Activated CD8-positive, alpha-beta T cell treated with anti-CD3 and anti-CD28 coated beads, Interleukin-2, amount 10 ng/mL, durations not matched to agents 7 days and 5 days (primary cell): ENCODE measurements around the gene CRYBG2. TPM values are rescaled to one million over a fixed set of nuclear protein-coding genes. Genes with fewer than 3 reads are reported as not detected.

Experiments used
- ATAC-seq: fragments of 150-1000 bp; cut with Tn5 transposase; one replicate; pipeline ENCODE4 v1.10.0; 2021; ENCODE audit warnings: moderate library complexity
- CTCF ChIA-PET: fragments of 350-600 bp; sonication (Branson Sonifier 250); formaldehyde crosslinking; loops from one replicate; lab custom pipeline; 2021; ENCODE audit warnings: antibody characterized with exemption; lab: Charles Lee
- POLR2A ChIA-PET: fragments of 350-600 bp; sonication (Branson Sonifier 250); formaldehyde crosslinking; loops from one replicate; lab custom pipeline; 2021; ENCODE audit warnings: antibody characterized with exemption; lab: Charles Lee
- DNase-seq: peaks from one replicate; pipeline ENCODE4 v3.0.0-alpha.2; 2020
- H3K27ac Mint-ChIP-seq: one replicate; pipeline ENCODE4 v1.8.0; 2021; ENCODE audit warnings: mild to moderate bottlenecking, mixed read lengths
- H3K27me3 Mint-ChIP-seq: one replicate; pipeline ENCODE4 v1.8.0; 2021; ENCODE audit warnings: low read depth, mixed read lengths
- H3K36me3 Mint-ChIP-seq: one replicate; pipeline ENCODE4 v1.8.0; 2021; ENCODE audit warnings: low read depth, mixed read lengths
- H3K4me1 Mint-ChIP-seq: one replicate; pipeline ENCODE4 v1.8.0; 2021; ENCODE audit warnings: low read depth, mixed read lengths
- H3K4me3 Mint-ChIP-seq: one replicate; pipeline ENCODE4 v1.8.0; 2021; ENCODE audit warnings: mild to moderate bottlenecking, mixed read lengths
- H3K9me3 Mint-ChIP-seq: one replicate; pipeline ENCODE4 v1.8.0; 2022; ENCODE audit warnings: mixed read lengths; ENCODE audit not compliant: insufficient read depth
- total RNA-seq, 2 experiments: library from RNA; stranded (reverse); gene quantifications; one replicate each; pipeline ENCODE4 v1.2.3, GENCODE V29; 2021

The CRYBG2 gene
- total RNA-seq, 2 experiments from 2014 or later, result 7.6 to 8.7 TPM

DNA sequence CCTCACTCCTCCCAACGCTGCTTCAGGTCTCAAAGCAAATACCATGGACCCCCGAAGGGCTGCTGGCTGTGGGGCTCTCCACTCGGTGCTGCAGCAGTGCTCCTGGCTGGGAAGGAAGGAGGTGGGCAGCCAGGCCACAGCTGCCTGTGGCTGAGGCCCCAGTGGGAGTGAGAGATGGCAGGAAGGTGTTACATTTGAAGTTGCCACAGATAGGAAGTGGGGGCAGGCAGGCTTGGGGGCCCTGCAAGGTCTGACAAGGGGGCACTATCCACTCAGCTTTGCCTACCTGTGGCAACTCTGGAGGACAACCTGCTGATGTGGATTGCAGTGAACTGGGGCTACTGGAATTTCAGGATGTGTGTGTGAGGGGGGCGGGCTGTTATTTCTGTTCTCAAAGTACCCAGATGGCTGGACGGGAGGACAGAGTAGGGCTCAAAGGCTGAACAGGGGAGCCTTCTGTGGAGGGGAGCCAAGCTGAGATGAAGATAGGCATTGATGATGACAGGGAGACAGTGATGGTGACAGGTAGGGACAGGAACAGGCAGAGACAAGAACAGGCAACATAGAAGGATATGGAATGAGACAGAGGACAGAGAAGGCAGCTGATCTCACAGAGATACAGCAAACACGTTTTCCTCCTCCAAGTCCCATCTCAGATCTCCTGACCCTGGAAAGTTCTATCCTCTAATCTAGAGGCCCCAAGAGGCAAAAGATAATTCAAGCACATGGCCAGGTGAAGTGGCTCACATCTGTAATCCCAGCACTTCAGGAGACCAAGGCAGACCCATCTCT lies 16.9 kb upstream of the CRYBG2 start:
- CTCF ChIA-PET, result interaction anchor here (0.9 to 3.2 kb wide), 9 partner anchors 8 to 95 kb away, joined by 3 to 17 read pairs (median 5); no protein-coding TSS in a partner anchor
- peaks cover 23% of the 10 kb centered on the region for H3K36me3 Mint-ChIP-seq
- DNase-seq (peak; percentile 52), ATAC-seq (peak; percentile 24)
- H3K4me3 Mint-ChIP-seq, result peak overlapping the region; percentile 75
- POLR2A ChIA-PET, result interaction anchor here (0.7 kb wide), 1 partner anchor 130 kb away, joined by 3 read pairs; no protein-coding TSS in a partner anchor
- H3K4me1 Mint-ChIP-seq, result peaks cover 78% of the 10 kb centered on the region
- H3K27me3 Mint-ChIP-seq, result peaks cover 2% of the 10 kb centered on the region
- H3K9me3 Mint-ChIP-seq, result peaks cover 11% of the 10 kb centered on the region
- H3K27ac Mint-ChIP-seq, result peak overlapping the region; percentile 90

DNA sequence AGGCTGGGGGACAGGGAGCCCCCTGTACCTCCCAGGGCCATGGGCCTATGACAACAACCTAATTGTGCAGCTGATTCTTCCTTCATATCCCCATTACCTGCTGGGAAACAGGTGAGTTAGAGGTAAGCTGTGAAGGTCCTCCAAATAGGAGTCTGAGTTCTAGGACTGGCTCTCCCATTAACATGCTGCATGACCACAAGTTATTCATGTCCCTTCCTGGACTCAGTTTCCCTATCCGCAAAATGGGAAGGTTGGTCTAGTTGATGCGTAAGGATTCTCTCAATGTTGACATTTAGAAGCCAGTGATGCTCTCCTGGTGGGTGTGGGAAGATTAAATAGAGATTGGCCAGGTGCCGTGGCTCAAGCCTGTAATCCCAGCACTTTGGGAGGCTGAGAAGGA lies 14.6 kb upstream of the CRYBG2 start:
- H3K27ac Mint-ChIP-seq, result no peak overlapping the region
- peaks cover 2% of the 10 kb centered on the region for H3K27me3 Mint-ChIP-seq
- peaks cover 11% of the 10 kb centered on the region for H3K9me3 Mint-ChIP-seq
- no peak for ATAC-seq
- H3K4me3 Mint-ChIP-seq, result peak overlapping the region; percentile 4
- no peak for DNase-seq
- ChIA-PET CTCF (interaction anchor here (2.0 kb wide), 2 partner anchors 23 to 49 kb away, joined by 8 to 11 read pairs; no protein-coding TSS in a partner anchor), POLR2A (no interaction called here)
- H3K36me3 Mint-ChIP-seq, result peaks cover 26% of the 10 kb centered on the region
- H3K4me1 Mint-ChIP-seq, result peaks cover 73% of the 10 kb centered on the region

DNA sequence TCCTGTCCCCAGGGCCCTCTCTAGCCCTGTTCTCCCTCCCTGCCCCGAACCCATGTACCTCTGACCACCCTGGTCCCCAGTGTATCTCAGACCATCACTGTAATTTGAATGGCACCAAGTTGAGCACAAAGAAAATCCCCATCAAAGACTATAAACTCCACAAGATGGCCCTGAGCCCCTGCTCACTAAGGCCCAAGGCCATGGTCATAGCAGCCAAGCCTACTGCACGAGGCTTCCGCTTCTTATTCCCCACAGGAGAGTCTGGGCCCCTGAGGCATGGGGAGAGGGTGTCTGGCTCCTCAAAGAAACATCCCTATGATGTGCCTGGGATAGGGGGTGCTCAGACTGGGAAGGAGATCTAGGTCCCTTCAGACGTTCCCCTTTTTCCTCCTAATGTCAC lies 14.1 kb upstream of the CRYBG2 start:
- peaks cover 2% of the 10 kb centered on the region for H3K27me3 Mint-ChIP-seq
- H3K36me3 Mint-ChIP-seq, result peaks cover 26% of the 10 kb centered on the region
- POLR2A ChIA-PET, result no interaction called here
- CTCF ChIA-PET, result interaction anchor here (2.0 kb wide), 2 partner anchors 23 to 49 kb away, joined by 8 to 11 read pairs; no protein-coding TSS in a partner anchor
- H3K4me1 Mint-ChIP-seq, result peaks cover 73% of the 10 kb centered on the region
- DNase-seq (no peak), ATAC-seq (no peak)
- H3K4me3 Mint-ChIP-seq, result peak overlapping the region; percentile 4
- H3K9me3 Mint-ChIP-seq, result peaks cover 11% of the 10 kb centered on the region
- H3K27ac Mint-ChIP-seq, result peak overlapping the region; percentile 54

DNA sequence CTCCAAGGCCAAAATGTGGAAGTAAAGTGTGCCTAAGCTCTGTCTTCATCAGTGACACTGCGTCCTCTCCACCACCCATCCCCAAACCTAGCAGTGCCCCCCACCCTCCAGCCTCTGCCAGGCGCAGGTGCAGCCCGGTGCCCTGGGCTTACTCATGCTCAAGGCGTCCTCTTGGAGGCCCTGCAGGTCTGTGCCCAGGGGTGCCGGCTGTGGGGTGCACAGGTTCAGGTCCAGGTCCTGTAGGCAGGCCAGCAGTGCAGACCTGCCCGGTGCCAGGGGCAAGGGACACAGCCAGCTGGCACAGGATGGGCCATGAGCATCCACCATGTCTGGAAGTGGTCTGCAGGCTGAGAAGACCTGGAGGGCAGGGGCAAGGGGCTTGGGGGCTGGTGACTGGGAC lies 13.5 kb upstream of the CRYBG2 start:
- DNase-seq, result no peak
- peak overlapping the region; percentile 34 for H3K27ac Mint-ChIP-seq
- ChIA-PET CTCF (interaction anchor here (0.8 to 2.0 kb wide), 4 partner anchors 24 to 92 kb away, joined by 3 to 11 read pairs (median 6); no protein-coding TSS in a partner anchor), POLR2A (no interaction called here)
- peaks cover 73% of the 10 kb centered on the region for H3K4me1 Mint-ChIP-seq
- peaks cover 2% of the 10 kb centered on the region for H3K27me3 Mint-ChIP-seq
- ATAC-seq, result no peak
- peaks cover 24% of the 10 kb centered on the region for H3K36me3 Mint-ChIP-seq
- H3K4me3 Mint-ChIP-seq, result no peak overlapping the region
- peaks cover 11% of the 10 kb centered on the region for H3K9me3 Mint-ChIP-seq

DNA sequence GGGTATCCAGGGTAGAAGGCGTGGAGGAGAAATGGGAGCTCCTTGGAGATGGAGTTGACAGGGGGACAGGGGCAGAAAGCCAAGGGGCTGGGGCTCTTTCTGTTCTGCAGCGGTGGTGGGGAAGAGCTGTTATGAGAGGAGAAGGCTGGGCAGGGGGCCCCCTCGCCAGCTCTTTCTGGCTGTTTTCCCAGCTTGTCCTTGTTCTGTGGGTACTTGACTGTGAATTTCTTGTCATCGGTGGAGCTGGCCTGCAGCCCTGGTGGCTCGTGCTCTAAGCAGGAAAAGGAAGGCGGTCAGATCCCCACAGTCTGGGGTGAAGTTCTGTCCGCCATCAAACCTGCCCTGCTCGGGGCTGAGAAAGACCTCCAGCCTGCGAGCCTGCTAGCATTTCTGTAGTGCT lies 11.0 kb upstream of the CRYBG2 start:
- ATAC-seq, result no peak
- Mint-ChIP-seq H3K4me3 (no peak overlapping the region), H3K27me3 (peaks cover 11% of the 10 kb centered on the region), H3K4me1 (peaks cover 70% of the 10 kb centered on the region), H3K9me3 (no peaks in the 10 kb centered on the region), H3K27ac (no peak overlapping the region), H3K36me3 (peaks cover 12% of the 10 kb centered on the region)
- ChIA-PET CTCF (interaction anchor here (0.8 to 9.8 kb wide), 21 partner anchors 11 to 209 kb away, joined by 3 to 160 read pairs (median 11); partner anchors contain the start of genes CD52, CEP85, CRYBG2 and DHDDS), POLR2A (interaction anchor here (1.0 to 1.9 kb wide), 3 partner anchors 8 to 13 kb away, joined by 4 to 7 read pairs (median 4); partner anchors contain the start of gene ZNF683)
- DNase-seq, result no peak

DNA sequence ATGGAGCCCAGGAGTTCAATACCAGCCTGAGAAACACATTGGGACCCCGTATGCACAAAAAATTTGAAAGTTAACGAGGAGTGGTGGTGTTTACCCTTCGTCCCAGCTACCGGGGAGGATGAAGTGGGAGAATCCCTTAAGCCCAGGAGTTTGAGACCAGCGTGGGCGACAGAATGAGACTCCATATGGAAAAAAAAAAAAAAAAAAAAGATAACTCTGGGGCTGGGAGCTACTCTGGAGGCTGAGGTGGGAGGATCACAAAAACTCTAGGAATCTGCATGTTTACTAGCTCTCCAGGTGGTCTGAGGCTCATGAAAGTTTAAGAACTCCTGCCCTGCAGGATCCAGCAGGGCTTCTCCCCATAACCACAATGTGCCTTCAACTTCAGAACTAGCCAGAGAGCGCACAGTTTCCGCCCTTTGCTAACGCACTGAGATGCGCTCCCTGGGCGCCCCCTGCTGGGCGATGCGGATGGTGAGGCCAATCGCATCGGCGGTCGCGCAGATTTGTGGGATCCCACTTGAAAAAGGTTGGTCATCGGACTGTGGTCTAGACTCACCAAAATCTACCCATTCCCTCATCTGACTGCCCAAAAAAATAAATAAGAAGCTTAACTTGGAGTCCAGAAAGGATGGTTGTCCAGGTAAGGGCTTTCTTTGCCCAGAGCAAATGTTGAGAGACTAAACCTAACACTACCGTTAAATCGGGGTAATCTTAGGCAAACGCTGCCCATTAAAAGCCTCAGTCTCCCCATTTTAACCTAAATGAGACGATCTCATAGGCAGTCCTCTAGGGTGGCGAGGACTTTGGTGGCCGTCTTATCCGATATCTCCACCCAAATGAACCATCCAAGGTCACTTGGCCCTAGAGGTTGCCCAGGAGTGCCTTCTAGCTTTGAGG lies 9.9 kb upstream of the CRYBG2 start:
- peak overlapping the region; percentile 58 for H3K4me3 Mint-ChIP-seq
- H3K27ac Mint-ChIP-seq, result peak overlapping the region; percentile 70
- ChIA-PET POLR2A (interaction anchor here (0.6 to 1.9 kb wide), 4 partner anchors 11 to 68 kb away, joined by 3 to 7 read pairs (median 4); partner anchors contain the start of gene DHDDS), CTCF (interaction anchor here (0.6 to 9.8 kb wide), 29 partner anchors 9 to 446 kb away, joined by 3 to 160 read pairs (median 6); partner anchors contain the start of genes CD52, CEP85, CRYBG2 and DHDDS)
- H3K9me3 Mint-ChIP-seq, result no peaks in the 10 kb centered on the region
- peaks cover 12% of the 10 kb centered on the region for H3K36me3 Mint-ChIP-seq
- peaks cover 78% of the 10 kb centered on the region for H3K4me1 Mint-ChIP-seq
- ATAC-seq (peak; percentile 76), DNase-seq (peak; percentile 93)
- peaks cover 11% of the 10 kb centered on the region for H3K27me3 Mint-ChIP-seq

DNA sequence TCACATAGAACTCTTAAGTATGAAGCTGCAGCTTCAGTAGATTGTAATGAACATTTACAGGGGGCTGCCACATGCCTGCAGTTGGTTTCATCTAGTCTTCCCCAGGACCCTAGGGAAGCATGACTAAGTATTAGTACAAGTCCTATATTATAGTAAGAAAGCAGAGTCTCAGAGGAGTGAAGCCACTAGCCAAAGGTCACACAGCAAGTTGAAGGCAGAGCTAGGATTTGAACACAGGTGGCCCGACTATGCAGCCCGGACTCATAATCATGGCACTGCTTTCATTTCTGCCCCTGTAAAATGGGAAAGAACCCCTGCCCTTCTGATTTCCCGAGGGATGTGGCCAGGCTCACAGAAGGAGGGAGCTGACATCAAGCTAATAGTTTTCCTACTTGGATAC lies 8.4 kb upstream of the CRYBG2 start:
- Mint-ChIP-seq H3K27me3 (peaks cover 8% of the 10 kb centered on the region), H3K36me3 (peaks cover 10% of the 10 kb centered on the region), H3K4me1 (peaks cover 79% of the 10 kb centered on the region), H3K9me3 (no peaks in the 10 kb centered on the region), H3K27ac (no peak overlapping the region), H3K4me3 (no peak overlapping the region)
- DNase-seq (no peak), ATAC-seq (no peak)
- POLR2A ChIA-PET, result interaction anchor here (0.6 to 1.3 kb wide), 2 partner anchors 15 to 320 kb away, joined by 4 to 5 read pairs; no protein-coding TSS in a partner anchor
- CTCF ChIA-PET, result interaction anchor here (0.9 to 9.8 kb wide), 10 partner anchors 14 to 192 kb away, joined by 3 to 160 read pairs (median 26); partner anchors contain the start of genes SH3BGRL3, ZNF593 and ZNF683

DNA sequence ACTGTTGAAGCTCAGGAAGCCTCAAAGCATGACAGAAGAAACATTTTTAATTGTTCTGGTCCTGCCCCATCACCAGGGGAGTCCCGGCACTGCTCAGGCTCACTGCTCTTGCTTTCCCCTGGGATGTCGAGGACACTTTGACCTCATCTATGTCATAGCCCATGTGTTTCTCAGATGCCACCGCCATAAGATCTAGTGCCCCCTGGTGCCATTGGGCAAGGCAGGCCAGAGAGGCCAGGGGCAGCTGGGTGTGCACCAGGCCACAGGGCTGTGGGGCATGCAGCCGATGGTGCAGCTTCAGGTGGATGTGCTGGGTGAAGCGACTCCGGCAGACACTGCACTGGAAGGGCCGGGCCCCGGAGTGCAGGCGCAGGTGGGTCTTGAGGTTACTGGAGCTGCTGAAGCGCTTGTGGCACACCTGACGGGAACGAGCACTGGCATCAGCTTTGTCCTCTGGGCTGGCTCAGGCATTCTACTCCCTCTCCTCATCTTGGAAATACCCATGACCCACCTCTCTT lies 7.7 kb upstream of the CRYBG2 start:
- peaks cover 8% of the 10 kb centered on the region for H3K27me3 Mint-ChIP-seq
- ATAC-seq, result no peak
- no peak overlapping the region for H3K27ac Mint-ChIP-seq
- H3K36me3 Mint-ChIP-seq, result peaks cover 10% of the 10 kb centered on the region
- no peak overlapping the region for H3K4me3 Mint-ChIP-seq
- DNase-seq, result no peak
- CTCF ChIA-PET, result interaction anchor here (0.9 to 9.8 kb wide), 9 partner anchors 14 to 132 kb away, joined by 3 to 160 read pairs (median 46); partner anchors contain the start of genes SH3BGRL3 and ZNF683
- H3K4me1 Mint-ChIP-seq, result peaks cover 81% of the 10 kb centered on the region
- no peaks in the 10 kb centered on the region for H3K9me3 Mint-ChIP-seq
- POLR2A ChIA-PET, result interaction anchor here (0.6 kb wide), 1 partner anchor 320 kb away, joined by 4 read pairs; no protein-coding TSS in a partner anchor

DNA sequence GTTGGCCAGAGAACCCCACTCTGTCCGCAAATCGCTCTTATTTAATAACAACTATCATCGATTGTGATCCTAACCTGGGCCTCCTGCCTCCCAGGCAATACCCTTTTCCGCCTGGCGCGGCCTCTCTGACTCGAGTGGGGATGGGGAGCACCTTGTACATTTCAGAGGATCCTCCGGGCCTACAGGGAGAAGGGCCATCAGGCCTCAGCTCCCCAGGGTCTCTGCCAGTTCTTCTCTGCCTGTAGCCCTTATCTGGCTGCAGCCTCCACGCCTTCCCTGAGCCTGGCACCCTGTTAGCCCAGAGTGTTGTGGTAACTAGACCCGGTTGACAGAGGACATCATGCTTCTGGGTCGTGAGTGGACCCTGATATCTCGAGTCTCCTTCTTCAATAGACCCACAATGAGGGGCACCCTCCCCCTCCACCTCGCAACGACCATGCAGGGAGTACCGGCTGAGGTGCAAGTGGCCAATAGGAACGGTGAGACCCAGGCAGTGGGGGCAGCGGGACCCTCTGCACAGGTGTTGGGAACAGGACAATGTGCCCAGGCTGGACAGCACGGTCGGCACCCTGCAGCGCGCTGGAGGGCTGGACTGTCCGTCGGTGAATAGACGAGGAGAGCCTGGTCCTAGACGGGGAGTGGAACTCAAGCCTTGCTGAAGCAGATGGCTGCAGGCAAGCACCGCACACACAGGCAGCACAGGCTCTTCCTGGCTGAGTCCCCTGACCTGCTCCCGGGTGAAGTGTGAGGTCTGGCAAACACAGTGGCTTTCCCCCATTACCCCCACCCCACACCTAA lies 7.1 kb upstream of the CRYBG2 start:
- ChIA-PET POLR2A (interaction anchor here (0.8 to 1.1 kb wide), 2 partner anchors 28 to 33 kb away, joined by 3 read pairs; no protein-coding TSS in a partner anchor), CTCF (interaction anchor here (0.8 to 9.8 kb wide), 8 partner anchors 9 to 84 kb away, joined by 3 to 160 read pairs (median 27); partner anchors contain the start of genes SH3BGRL3 and ZNF683)
- Mint-ChIP-seq H3K27me3 (peaks cover 8% of the 10 kb centered on the region), H3K36me3 (peaks cover 10% of the 10 kb centered on the region), H3K27ac (peak overlapping the region; percentile 63), H3K4me1 (peaks cover 78% of the 10 kb centered on the region), H3K9me3 (no peaks in the 10 kb centered on the region), H3K4me3 (peak overlapping the region; percentile 74)
- DNase-seq, result no peak
- ATAC-seq, result no peak
